HG02571 (cell line): ENCODE data around the gene RRAD.

ENCODE experiments used
- ATAC-seq: cut with Tn5 transposase; IDR thresholded peaks from one replicate; pipeline ENCODE4 v1.9.1; 2021; ENCODE audit warnings: mild to moderate bottlenecking, moderate library complexity; ENCODE audit not compliant: unreplicated experiment

RRAD gene

GRCh38 chr16:66882702-66883101 is 42.6 kb downstream of the RRAD start:
- no peak for ATAC-seq

GRCh38 chr16:66881964-66882508 is 43.3 kb downstream of the RRAD start:
- no peak for ATAC-seq

GRCh38 chr16:66881560-66881959 is 43.8 kb downstream of the RRAD start:
- no peak for ATAC-seq

DNA sequence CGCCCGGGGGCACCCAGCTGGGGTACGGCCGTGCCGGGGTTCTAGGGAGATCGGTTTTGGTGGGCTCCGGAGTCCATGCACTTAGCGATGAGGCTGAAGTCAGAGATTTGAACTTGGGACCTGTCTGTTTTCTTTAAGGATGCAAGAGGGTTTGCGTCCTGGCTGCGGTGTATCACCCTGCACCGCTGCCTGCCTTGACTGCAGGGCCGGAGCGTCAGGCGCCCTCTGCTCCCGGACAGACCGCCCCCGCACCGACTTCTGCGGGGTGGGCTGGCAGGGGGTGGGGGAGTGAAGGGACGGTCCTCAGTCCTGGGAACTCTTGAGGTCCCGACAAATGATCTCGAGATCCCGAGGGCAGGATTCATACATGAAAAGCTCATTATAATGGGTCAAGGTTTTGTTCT is 44.3 kb downstream of the RRAD start:
- peak; percentile 3 for ATAC-seq

- peak; percentile 87 for ATAC-seq
Measured at GRCh38 chr16:66880288-66881013, 44.9 kb downstream of the RRAD start, which contains the start of gene PDP2. Gene PDP2, plus strand, starts transcription at chr16:66880515. Its CDS starts 3,770 bp downstream, at chr16:66884285.

- ATAC-seq, result no peak
Measured at GRCh38 chr16:66878067-66878466, 47.3 kb downstream of the RRAD start.

- ATAC-seq, result no peak
Measured at GRCh38 chr16:66874079-66874775, 51.1 kb downstream of the RRAD start.

DNA sequence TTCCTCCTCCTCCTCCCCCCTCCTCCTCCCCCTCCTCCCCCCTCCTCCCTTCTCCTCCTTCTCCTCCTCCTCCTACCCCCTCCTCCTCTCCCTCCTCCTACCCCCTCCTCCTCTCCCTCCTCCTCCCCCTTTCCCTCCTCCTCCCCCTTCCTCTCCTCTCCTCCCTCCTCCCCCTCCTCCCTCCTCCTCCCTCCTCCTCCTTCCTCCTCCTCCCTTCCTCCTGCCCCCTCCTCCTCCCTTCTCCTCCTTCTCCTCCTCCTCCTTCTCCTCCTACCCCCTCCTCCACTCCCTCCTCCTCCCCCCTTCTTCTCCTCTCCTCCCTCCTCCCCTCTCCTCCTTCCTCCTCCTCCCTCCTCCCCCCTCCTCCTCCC is 51.7 kb downstream of the RRAD start:
- ATAC-seq, result no peak

DNA sequence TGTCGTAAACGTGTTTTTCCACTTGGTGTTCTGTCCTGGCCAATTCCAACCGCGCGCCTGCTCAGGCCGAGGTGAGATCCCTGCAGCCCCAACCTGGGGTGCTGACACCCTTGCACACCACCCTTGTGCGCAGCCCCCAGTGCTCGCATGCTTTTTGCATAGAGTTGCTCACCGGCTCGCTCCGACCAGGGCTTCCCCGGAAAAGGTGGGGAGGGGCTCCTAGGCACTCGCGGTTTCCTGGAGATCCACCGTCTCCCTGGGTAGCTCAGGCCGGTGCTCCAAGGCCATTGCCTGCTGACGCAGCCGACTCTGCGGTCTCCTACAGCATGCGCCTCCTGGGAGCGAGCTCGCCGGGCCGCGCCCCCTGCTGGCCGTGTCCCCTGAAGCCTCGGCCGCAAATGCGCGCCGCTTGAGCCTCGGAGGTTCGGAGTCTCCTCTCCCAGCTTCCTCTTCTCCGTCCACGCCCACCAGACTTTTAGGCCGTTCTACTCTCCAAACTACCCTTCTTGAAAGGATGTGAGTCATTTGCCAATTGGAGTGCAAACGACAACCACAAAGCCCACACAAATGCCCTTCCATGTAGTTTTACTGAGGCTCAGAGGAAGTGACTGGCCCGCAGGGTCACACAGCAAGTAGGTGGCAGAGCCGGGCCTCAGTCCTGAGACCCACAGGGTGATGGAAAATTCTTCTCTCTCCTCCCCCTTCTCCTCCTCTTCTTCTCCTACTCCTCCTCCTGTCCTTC is 52.2 kb downstream of the RRAD start:
- peak; percentile 69 for ATAC-seq

- ATAC-seq, result no peak
Measured at GRCh38 chr16:66872559-66872942, 52.8 kb downstream of the RRAD start.

GRCh38 chr16:66871840-66872239 is 53.5 kb downstream of the RRAD start:
- no peak for ATAC-seq
